Testis (tissue), 2 donors: Measurements from ENCODE around the gene CIB4.

Source experiments
- CTCF ChIP-seq, 3 experiments: fragments of 450-650 bp in 2 of 3; fragments of 200-600 bp in 1 of 3; sonication (generic) in 1 of 3; IDR thresholded peaks; one replicate each; pipeline ENCODE4 v1.5.1; 2016 to 2019; ENCODE audit warnings: antibody characterized with exemption in 3 of 3, mild to moderate bottlenecking in 2 of 3, moderate library complexity in 1 of 3
- POLR2A ChIP-seq: fragments of 450-650 bp; IDR thresholded peaks from one replicate; pipeline ENCODE4 v1.6.1; 2017; ENCODE audit warnings: antibody characterized with exemption, mild to moderate bottlenecking, moderate library complexity

DNA sequence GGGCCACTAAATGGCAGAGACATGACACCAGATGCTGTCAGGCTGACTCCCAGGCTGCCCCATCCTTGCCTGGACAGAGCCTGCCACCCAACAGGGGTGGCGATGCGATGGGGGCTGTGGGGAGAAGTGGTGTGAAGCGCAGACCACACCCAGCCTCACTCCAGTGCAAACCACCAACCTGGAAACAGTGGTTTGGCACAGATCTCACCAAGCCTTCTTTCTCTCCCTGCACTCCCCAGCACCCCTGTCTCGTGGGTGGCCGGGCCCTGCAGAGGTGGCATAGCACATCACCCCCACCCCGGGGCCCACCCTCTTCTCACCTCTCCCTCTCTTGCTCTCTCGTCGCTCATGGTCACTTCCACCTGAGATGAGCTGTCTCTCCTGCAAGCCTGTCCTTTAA lies 32.6 kb downstream of the CIB4 start:
- TF ChIP-seq CTCF (IDR thresholded peaks at IDR 0.05), result no peak
- no peak for TF ChIP-seq POLR2A
